GM18511 (cell line): ENCODE results near the gene ACER3.

Source experiments
- ATAC-seq: cut with Tn5 transposase; IDR thresholded peaks from one replicate; pipeline ENCODE4 v1.9.1; 2021; ENCODE audit warnings: mild to moderate bottlenecking, moderate library complexity; ENCODE audit not compliant: unreplicated experiment

ACER3 gene

GRCh38 chr11:77072851-77073327 is 212.2 kb downstream of the ACER3 start:
- no peak for ATAC-seq

DNA sequence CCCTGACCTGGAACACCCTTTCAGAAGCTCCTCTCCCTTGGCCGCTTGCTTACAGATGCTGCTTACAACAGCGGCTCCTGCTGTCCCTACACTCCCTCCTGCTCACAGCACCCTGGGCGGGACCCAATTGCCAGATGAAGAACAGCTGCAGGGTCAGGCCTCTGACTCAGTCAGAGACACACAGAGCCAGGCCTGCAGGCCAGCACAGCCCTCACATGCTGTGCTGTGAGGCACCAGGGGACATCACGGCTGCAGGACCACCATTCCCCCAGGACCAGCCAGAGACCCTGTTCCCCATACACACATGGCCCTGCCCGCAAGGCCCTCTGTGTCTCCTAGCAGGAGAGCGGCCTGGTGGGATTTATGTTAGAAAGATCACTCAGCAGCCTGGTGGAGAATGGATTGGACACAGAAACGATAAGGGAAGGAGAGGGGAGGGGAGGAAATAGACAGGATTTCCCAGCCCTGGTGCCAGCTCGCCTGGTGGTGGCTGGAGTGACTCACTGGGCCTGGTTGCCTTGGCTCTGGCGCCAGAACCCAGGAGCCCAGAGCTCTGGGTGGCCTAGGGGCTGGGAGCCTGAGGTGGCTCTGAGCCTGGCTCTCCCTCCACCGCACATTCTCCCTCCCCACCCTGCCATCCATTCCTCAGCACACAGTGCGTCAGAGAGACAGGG is 212.7 kb downstream of the ACER3 start:
- no peak for ATAC-seq

GRCh38 chr11:77074205-77074604 is 213.5 kb downstream of the ACER3 start:
- ATAC-seq, result no peak

DNA sequence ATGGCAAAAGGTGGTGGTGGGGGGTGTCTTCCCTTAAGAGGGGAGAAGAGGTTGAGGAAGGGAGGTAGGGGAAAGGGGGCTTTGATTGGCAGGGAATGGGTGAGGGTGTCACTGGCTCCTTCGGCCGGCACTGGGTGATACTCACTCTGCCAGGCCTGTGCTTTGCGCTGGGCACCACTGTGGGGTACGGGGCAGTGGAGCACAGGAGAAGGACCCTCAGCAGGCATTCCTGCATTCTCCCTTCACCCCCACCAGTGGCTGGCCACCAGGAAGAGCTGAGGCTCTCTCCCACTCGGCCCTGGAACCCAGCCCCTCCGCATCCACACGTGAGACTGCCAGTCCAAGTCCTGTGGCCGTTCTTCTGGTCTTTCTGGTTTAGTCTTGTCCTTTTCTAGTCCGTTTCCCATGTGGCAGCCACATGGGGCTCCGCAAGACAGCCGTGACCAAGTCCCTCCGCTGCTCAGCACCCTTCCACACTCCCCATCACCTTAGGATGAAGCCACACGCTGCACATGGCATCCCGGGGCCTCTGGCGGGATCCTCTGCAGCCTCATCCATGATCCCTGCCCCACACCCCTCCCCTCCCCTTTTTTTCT is 214.0 kb downstream of the ACER3 start:
- no peak for ATAC-seq

GRCh38 chr11:77075425-77075905 is 214.7 kb downstream of the ACER3 start:
- ATAC-seq, result no peak
